Urinary bladder (tissue), 4 donors: Measurements from ENCODE around the gene PCDH17. TPM values are rescaled to one million over a fixed set of nuclear protein-coding genes. Genes with fewer than 3 reads are reported as not detected.

Source experiments
- DNase-seq: peaks from one replicate; pipeline ENCODE4 v3.0.0-alpha.2; 2015; ENCODE audit errors: extremely low spot score
- H3K27ac ChIP-seq: one replicate; pipeline ENCODE4 v1.5.1; 2013; ENCODE audit warnings: low read depth, mild to moderate bottlenecking, moderate library complexity
- H3K36me3 ChIP-seq: one replicate; pipeline ENCODE4 v1.6.1; 2013; ENCODE audit warnings: mild to moderate bottlenecking, moderate library complexity; ENCODE audit not compliant: insufficient read depth
- H3K4me1 ChIP-seq: one replicate; pipeline ENCODE4 v1.6.1; 2013; ENCODE audit warnings: mild to moderate bottlenecking, moderate library complexity; ENCODE audit not compliant: insufficient read depth
- H3K4me3 ChIP-seq: one replicate; pipeline ENCODE4 v1.5.1; 2013; ENCODE audit warnings: low read depth, low read length
- WGBS: extraction: QIAGEN DNeasy Blood & Tissue Kit; methylation state at CpG from one replicate; pipeline ENCODE4 v1.1.7; 2013; 5-methylcytosine and 5-hydroxymethylcytosine counted together
- polyA plus RNA-seq: library from polyadenylated mRNA; stranded (reverse); fragments of 200-250 nt; gene quantifications from one replicate; pipeline ENCODE4 v1.2.3, GENCODE V29; 2013
- total RNA-seq: library from RNA; depleted of rRNA; stranded (reverse); fragments of >200 nt; gene quantifications from one replicate; pipeline ENCODE4 v1.2.3, GENCODE V29; 2014
- donor health status: healthy with polysubstance abuse.
- donor health status: healthy.

PCDH17 gene
- total and polyA plus RNA-seq, 2 donors, result 3.5 to 12.4 TPM

GRCh38 chr13:57725480-57725879, 93.9 kb downstream of the PCDH17 start:
- H3K36me3 ChIP-seq, result no peaks in the 10 kb centered on the region
- H3K4me3 ChIP-seq, result no peak overlapping the region
- 50% methylated on average over 2 of the region's 2 CpGs for WGBS
- H3K27ac ChIP-seq, result no peak overlapping the region
- no peak for DNase-seq
- H3K4me1 ChIP-seq, result no peaks in the 10 kb centered on the region

- DNase-seq, result no peak
- 90% methylated on average over 1 of the region's 1 CpG for WGBS
- H3K27ac ChIP-seq, result no peak overlapping the region
- no peak overlapping the region for H3K4me3 ChIP-seq
- no peaks in the 10 kb centered on the region for H3K36me3 ChIP-seq
- no peaks in the 10 kb centered on the region for H3K4me1 ChIP-seq
Measured at GRCh38 chr13:57726981-57727380, 95.4 kb downstream of the PCDH17 start.

GRCh38 chr13:57734306-57734705, 102.8 kb downstream of the PCDH17 start:
- Histone ChIP-seq H3K4me3 (no peak overlapping the region), H3K27ac (no peak overlapping the region), H3K36me3 (no peaks in the 10 kb centered on the region), H3K4me1 (no peaks in the 10 kb centered on the region)
- 40% methylated on average over 2 of the region's 2 CpGs for WGBS
- DNase-seq, result no peak

- no peaks in the 10 kb centered on the region for H3K4me1 ChIP-seq
- DNase-seq, result no peak
- H3K4me3 ChIP-seq, result no peak overlapping the region
- WGBS, result 83% methylated on average over 2 of the region's 2 CpGs
- H3K27ac ChIP-seq, result no peak overlapping the region
- no peaks in the 10 kb centered on the region for H3K36me3 ChIP-seq
Measured at GRCh38 chr13:57739089-57739488, 107.5 kb downstream of the PCDH17 start.

GRCh38 chr13:57739543-57740190, 108.1 kb downstream of the PCDH17 start:
- Histone ChIP-seq H3K4me1 (no peaks in the 10 kb centered on the region), H3K36me3 (no peaks in the 10 kb centered on the region), H3K4me3 (no peak overlapping the region), H3K27ac (no peak overlapping the region)
- WGBS, result 60% methylated on average over 4 of the region's 4 CpGs
- DNase-seq, result no peak

GRCh38 chr13:57740719-57741118, 109.2 kb downstream of the PCDH17 start:
- 32% methylated on average over 2 of the region's 2 CpGs for WGBS
- no peak overlapping the region for H3K27ac ChIP-seq
- H3K4me1 ChIP-seq, result no peaks in the 10 kb centered on the region
- no peak for DNase-seq
- no peak overlapping the region for H3K4me3 ChIP-seq
- H3K36me3 ChIP-seq, result no peaks in the 10 kb centered on the region

GRCh38 chr13:57748096-57748495, 116.6 kb downstream of the PCDH17 start:
- DNase-seq, result no peak
- WGBS, result 96% methylated on average over 3 of the region's 3 CpGs
- H3K4me3 ChIP-seq, result no peak overlapping the region

GRCh38 chr13:57760951-57761350, 129.4 kb downstream of the PCDH17 start:
- Histone ChIP-seq H3K4me3 (no peak overlapping the region), H3K36me3 (no peaks in the 10 kb centered on the region), H3K27ac (no peak overlapping the region), H3K4me1 (no peaks in the 10 kb centered on the region)
- no peak for DNase-seq
- WGBS, result 59% methylated on average over 2 of the region's 2 CpGs

More at GRCh38 chr13:57748096-57748495, 116.6 kb downstream of the PCDH17 start:
- Histone ChIP-seq H3K36me3 (no peaks in the 10 kb centered on the region), H3K4me1 (no peaks in the 10 kb centered on the region), H3K27ac (no peak overlapping the region)

GRCh38 chr13:57763689-57764088, 132.1 kb downstream of the PCDH17 start:
- WGBS, result 87% methylated on average over 1 of the region's 1 CpG

More at GRCh38 chr13:57763689-57764088, 132.1 kb downstream of the PCDH17 start:
- H3K4me3 ChIP-seq, result no peak overlapping the region
- H3K36me3 ChIP-seq, result no peaks in the 10 kb centered on the region
- no peak for DNase-seq
- H3K4me1 ChIP-seq, result no peaks in the 10 kb centered on the region
- no peak overlapping the region for H3K27ac ChIP-seq
